ENCODE results near the gene KCNMA1.

KCNMA1 gene

GRCh38 chr10:76830218-76830617, 807.4 kb downstream of the KCNMA1 start:
- DNase-seq (ENCODE audit: low read depth) = no peak

- DNase-seq (ENCODE audit: low read depth) = no peak
Measured at GRCh38 chr10:76829724-76830123, 807.9 kb downstream of the KCNMA1 start.
